ENCODE data around the gene FGD4.

GRCh38 chr12:32486158-32486557 is 86.8 kb downstream of the FGD4 start:
- TF ChIP-seq CTCF (IDR thresholded peaks at IDR 0.05) (no peak), POLR2A (IDR thresholded peaks at IDR 0.05) (no peak), EP300 (IDR thresholded peaks at IDR 0.05) (no peak)
